IPS-20b (cell line): ENCODE results near the gene FGF6.
"Not testable (repeated sequence)": the region's sequence is repeated elsewhere in the genome, so short reads cannot be mapped to it uniquely, and the experiment has no call there.

Experiments
- H3K27ac ChIP-seq: one replicate; pipeline ENCODE4 v1.5.1; 2013; ENCODE audit warnings: low read length
- H3K27me3 ChIP-seq: 2 replicates; pipeline ENCODE4 v1.6.1; 2013; ENCODE audit warnings: mild to moderate bottlenecking, low read length, inconsistent platforms; ENCODE audit not compliant: insufficient read depth
- H3K36me3 ChIP-seq: 2 replicates; pipeline ENCODE4 v1.6.1; 2013; ENCODE audit warnings: low read depth, mild to moderate bottlenecking, inconsistent platforms, low read length, moderate library complexity; ENCODE audit not compliant: insufficient read depth
- H3K4me1 ChIP-seq: 2 replicates; pipeline ENCODE4 v1.6.1; 2013; ENCODE audit warnings: mild to moderate bottlenecking, control low read depth, inconsistent platforms, low read length, moderate library complexity; ENCODE audit not compliant: insufficient read depth
- H3K4me3 ChIP-seq: 2 replicates; pipeline ENCODE4 v1.5.1; 2013; ENCODE audit warnings: mild to moderate bottlenecking, low read length, inconsistent platforms
- H3K9ac ChIP-seq: 2 replicates; pipeline ENCODE4 v1.6.1; 2013; ENCODE audit warnings: low read depth, mild to moderate bottlenecking, inconsistent platforms, low read length, moderate library complexity
- H3K9me3 ChIP-seq: 2 replicates; pipeline ENCODE4 v1.6.1; 2013; ENCODE audit warnings: mild to moderate bottlenecking, low read depth, low read length, inconsistent platforms; ENCODE audit not compliant: insufficient read depth

Gene FGF6

GRCh38 chr12:4416276-4416675 is 29.3 kb downstream of the FGF6 start:
- H3K4me1 ChIP-seq, result no peaks in the 10 kb centered on the region; the same call in 1 of the 2 replicates
- no peak overlapping the region for H3K27ac ChIP-seq
- H3K36me3 ChIP-seq, result no peaks in the 10 kb centered on the region
- H3K27me3 ChIP-seq, result peaks cover 6% of the 10 kb centered on the region; the same call in 1 of the 2 replicates
- H3K9ac ChIP-seq, result no peak overlapping the region
- no peaks in the 10 kb centered on the region for H3K9me3 ChIP-seq
- no peak overlapping the region for H3K4me3 ChIP-seq

DNA sequence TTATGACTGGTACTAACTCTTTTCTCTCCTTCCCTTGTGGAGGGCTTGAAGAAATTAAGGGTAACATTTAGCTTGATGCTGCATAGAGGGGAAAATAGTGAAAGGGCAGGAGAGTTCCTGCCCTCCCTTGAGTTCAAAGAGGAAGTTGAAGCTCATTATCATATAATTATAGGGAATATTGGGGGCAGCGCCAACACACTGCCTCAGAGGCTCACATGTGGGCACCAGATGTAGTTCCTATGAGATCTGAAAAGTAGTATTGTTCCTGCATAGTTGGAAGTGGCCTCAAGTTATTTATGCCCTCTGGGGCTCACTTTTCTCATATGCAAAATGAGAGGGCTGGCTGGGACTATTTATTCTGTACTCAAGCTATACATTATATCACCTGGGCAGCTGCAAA is 33.1 kb downstream of the FGF6 start:
- no peaks in the 10 kb centered on the region for H3K9me3 ChIP-seq
- no peaks in the 10 kb centered on the region; the same call in 1 of the 2 replicates for H3K4me1 ChIP-seq
- H3K27ac ChIP-seq, result no peak overlapping the region
- no peak overlapping the region for H3K4me3 ChIP-seq
- no peaks in the 10 kb centered on the region for H3K36me3 ChIP-seq
- peaks cover under 1% of the 10 kb centered on the region; the same call in 1 of the 2 replicates for H3K27me3 ChIP-seq
- H3K9ac ChIP-seq, result no peak overlapping the region

GRCh38 chr12:4412056-4412455 is 33.6 kb downstream of the FGF6 start:
- H3K27me3 ChIP-seq, result no peaks in the 10 kb centered on the region

GRCh38 chr12:4407136-4407535 is 38.5 kb downstream of the FGF6 start:
- H3K27ac ChIP-seq, result no peak overlapping the region
- no peak overlapping the region for H3K9ac ChIP-seq
- no peak overlapping the region for H3K4me3 ChIP-seq

More at GRCh38 chr12:4412056-4412455, 33.6 kb downstream of the FGF6 start:
- H3K4me1 ChIP-seq, result no peaks in the 10 kb centered on the region
- H3K27ac ChIP-seq, result no peak overlapping the region
- no peak overlapping the region for H3K9ac ChIP-seq
- no peak overlapping the region for H3K4me3 ChIP-seq
- H3K36me3 ChIP-seq, result no peaks in the 10 kb centered on the region
- no peaks in the 10 kb centered on the region for H3K9me3 ChIP-seq

DNA sequence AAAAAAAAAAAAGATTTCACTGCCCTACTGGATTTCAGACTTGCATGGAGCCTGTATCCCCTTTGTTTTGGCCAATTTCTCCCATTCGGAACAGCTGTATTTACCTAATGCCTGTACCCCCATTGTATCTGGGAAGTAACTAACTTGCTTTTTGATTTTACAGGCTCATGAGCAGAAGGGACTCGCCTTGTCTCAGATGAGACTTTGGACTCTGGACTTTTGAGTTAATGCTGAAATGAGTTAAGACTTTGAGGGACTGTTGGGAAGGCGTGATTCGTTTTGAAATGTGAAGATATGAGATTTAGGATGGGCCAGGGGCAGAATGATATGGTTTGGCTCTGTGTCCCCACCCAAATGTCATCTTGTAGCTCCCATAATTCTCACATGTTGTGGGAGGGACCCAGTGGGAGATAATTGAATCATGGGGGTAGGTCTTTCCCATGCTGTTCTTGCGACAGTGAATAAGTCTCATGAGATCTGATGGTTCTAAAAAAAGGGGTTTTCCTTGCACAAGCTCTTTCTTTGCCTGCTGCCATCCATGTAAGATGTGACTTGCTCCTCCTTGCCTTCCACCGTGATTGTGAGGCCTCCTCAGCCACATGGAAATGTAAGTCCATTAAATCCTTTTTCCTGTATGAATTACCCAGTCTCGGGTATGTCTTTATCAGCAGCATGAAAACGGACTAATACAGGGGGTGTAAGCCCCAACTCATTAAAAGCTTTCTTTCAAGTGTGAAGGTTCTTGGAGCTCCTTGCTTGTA is 40.6 kb downstream of the FGF6 start:
- H3K36me3 ChIP-seq, H3K4me1 ChIP-seq, H3K27me3 ChIP-seq, H3K9me3 ChIP-seq, H3K9ac ChIP-seq, H3K4me3 ChIP-seq, H3K27ac ChIP-seq: not testable (repeated sequence)

More at GRCh38 chr12:4407136-4407535, 38.5 kb downstream of the FGF6 start:
- Histone ChIP-seq H3K4me1 (no peaks in the 10 kb centered on the region), H3K36me3 (no peaks in the 10 kb centered on the region), H3K9me3 (no peaks in the 10 kb centered on the region), H3K27me3 (no peaks in the 10 kb centered on the region)

- Histone ChIP-seq H3K36me3 (no peaks in the 10 kb centered on the region), H3K4me3 (no peak overlapping the region), H3K27ac (no peak overlapping the region), H3K9ac (no peak overlapping the region), H3K27me3 (no peaks in the 10 kb centered on the region), H3K9me3 (no peaks in the 10 kb centered on the region), H3K4me1 (no peaks in the 10 kb centered on the region)
Measured at GRCh38 chr12:4402996-4403395, 42.6 kb downstream of the FGF6 start.

DNA sequence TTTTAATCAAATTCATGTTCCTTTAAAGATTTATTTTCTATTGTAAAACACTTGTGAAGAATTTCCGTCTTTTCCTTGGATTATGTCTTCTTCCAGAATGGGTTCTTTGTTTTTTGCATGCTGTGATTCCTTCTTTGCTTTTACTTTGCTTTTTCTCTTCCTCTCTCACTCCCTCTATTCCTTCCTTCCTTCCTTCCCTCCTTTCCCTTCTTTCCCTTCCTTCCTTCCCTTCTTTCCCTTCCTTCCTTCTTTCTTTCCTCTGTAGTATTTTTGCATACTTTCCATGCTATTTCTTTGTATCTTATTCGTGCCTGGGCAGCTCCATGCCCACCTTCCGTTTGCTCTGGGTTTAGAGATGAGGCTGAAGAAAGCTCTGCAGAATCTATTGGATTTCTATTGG is 44.5 kb downstream of the FGF6 start:
- Histone ChIP-seq H3K9ac (no peak overlapping the region), H3K36me3 (no peaks in the 10 kb centered on the region), H3K4me3 (no peak overlapping the region), H3K27me3 (no peaks in the 10 kb centered on the region), H3K27ac (no peak overlapping the region), H3K4me1 (no peaks in the 10 kb centered on the region), H3K9me3 (no peaks in the 10 kb centered on the region)

- no peaks in the 10 kb centered on the region for H3K27me3 ChIP-seq
- no peaks in the 10 kb centered on the region for H3K36me3 ChIP-seq
- no peak overlapping the region for H3K27ac ChIP-seq
- no peak overlapping the region for H3K9ac ChIP-seq
- H3K9me3 ChIP-seq, result no peaks in the 10 kb centered on the region
- no peaks in the 10 kb centered on the region for H3K4me1 ChIP-seq
- no peak overlapping the region for H3K4me3 ChIP-seq
Measured at GRCh38 chr12:4395818-4396217, 49.8 kb downstream of the FGF6 start.

DNA sequence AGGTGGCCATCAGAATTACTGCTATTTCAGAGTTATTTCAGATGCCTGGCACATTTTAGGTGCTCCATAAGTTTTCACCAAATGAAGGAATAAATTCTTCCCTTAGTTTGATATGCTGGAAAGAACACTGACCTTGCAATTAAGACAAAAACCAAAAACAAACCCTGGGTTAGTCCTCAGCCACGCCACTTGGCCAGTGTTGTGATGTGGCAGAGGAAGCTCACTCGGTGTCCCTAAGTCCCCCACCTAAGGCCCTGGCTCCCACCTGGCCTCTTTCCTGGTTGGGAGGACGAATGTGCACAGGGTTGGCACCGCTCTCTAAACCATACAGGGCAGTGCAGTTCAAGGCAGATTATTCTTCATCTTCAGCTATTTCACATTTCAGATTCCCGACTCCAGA is 52.4 kb downstream of the FGF6 start:
- Histone ChIP-seq H3K36me3 (no peaks in the 10 kb centered on the region), H3K27ac (no peak overlapping the region), H3K9ac (no peak overlapping the region), H3K9me3 (no peaks in the 10 kb centered on the region), H3K4me1 (no peaks in the 10 kb centered on the region), H3K27me3 (no peaks in the 10 kb centered on the region), H3K4me3 (no peak overlapping the region)

- H3K9ac ChIP-seq, result no peak overlapping the region
- H3K36me3 ChIP-seq, result no peaks in the 10 kb centered on the region
- no peak overlapping the region for H3K27ac ChIP-seq
- no peak overlapping the region for H3K4me3 ChIP-seq
- no peaks in the 10 kb centered on the region for H3K9me3 ChIP-seq
- H3K4me1 ChIP-seq, result no peaks in the 10 kb centered on the region
- no peaks in the 10 kb centered on the region for H3K27me3 ChIP-seq
Measured at GRCh38 chr12:4392223-4392742, 53.3 kb downstream of the FGF6 start.

GRCh38 chr12:4388662-4389061 is 57.0 kb downstream of the FGF6 start:
- H3K9me3 ChIP-seq, result no peaks in the 10 kb centered on the region
- no peaks in the 10 kb centered on the region for H3K4me1 ChIP-seq
- no peak overlapping the region for H3K4me3 ChIP-seq
- H3K36me3 ChIP-seq, result no peaks in the 10 kb centered on the region
- no peaks in the 10 kb centered on the region for H3K27me3 ChIP-seq
- no peak overlapping the region for H3K9ac ChIP-seq
- no peak overlapping the region for H3K27ac ChIP-seq

DNA sequence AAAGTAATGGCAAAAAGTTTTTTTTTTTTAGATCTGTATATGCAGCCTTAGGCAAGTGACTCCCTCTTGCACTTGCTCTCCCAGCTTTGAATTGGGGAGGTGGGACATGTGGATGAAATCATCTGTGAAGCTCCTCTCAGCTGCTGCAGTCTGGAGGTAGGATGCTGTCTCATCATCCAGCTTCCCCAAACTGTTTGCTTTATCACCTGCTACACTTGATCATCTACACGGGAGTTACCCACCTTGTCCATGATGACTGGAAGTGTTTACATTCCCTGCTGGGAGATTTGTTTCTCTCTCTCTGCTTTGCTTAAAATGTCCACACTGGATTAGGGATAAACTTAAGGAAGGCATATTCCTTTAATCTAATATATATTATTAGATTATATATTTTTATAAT is 57.6 kb downstream of the FGF6 start:
- H3K4me1 ChIP-seq, result no peaks in the 10 kb centered on the region
- no peaks in the 10 kb centered on the region for H3K36me3 ChIP-seq
- no peaks in the 10 kb centered on the region for H3K9me3 ChIP-seq
- no peak overlapping the region for H3K9ac ChIP-seq
- no peak overlapping the region for H3K4me3 ChIP-seq
- no peaks in the 10 kb centered on the region for H3K27me3 ChIP-seq
- no peak overlapping the region for H3K27ac ChIP-seq
